ENCODE results near the gene RABL3.

GRCh38 chr3:120791010-120791409, 48.7 kb upstream of the RABL3 start:
- TF ChIP-seq CTCF (conservative IDR thresholded peaks at IDR 0.05 in 1 of 2, IDR thresholded peaks at IDR 0.05 in 1 of 2; ENCODE audit: low read depth in 1 of 2, low read length in 2 of 2): no peak
- TF ChIP-seq EZH2 (IDR thresholded peaks at IDR 0.05; ENCODE audit: low read length, missing control alignments): no peak

Data from fibroblast of lung (primary cell).